Mesendoderm (in vitro differentiated cells): ENCODE results near the gene TIMP2.
"Not testable (repeated sequence)": the region's sequence is repeated elsewhere in the genome, so short reads cannot be mapped to it uniquely, and the experiment has no call there.

ENCODE experiments used
- DNase-seq: peaks from one replicate; pipeline ENCODE4 v3.0.0; 2013
- H2AK5ac ChIP-seq: 2 replicates; pipeline ENCODE4 v1.6.1; 2013; ENCODE audit warnings: low read length, inconsistent platforms
- H2BK120ac ChIP-seq: 2 replicates; pipeline ENCODE4 v1.6.1; 2013; ENCODE audit warnings: low read depth, mild to moderate bottlenecking, low read length, moderate library complexity, mixed read lengths
- H2BK15ac ChIP-seq: replicated peaks from 2 replicates; pipeline ENCODE4 v1.6.1; 2013; ENCODE audit warnings: low read depth, mild to moderate bottlenecking, moderate library complexity
- H2BK5ac ChIP-seq: 2 replicates; pipeline ENCODE4 v1.6.1; 2013; ENCODE audit warnings: low read length, inconsistent platforms
- H3K18ac ChIP-seq: 2 replicates; pipeline ENCODE4 v1.6.1; 2013; ENCODE audit warnings: mild to moderate bottlenecking, low read length, mixed read lengths
- H3K23ac ChIP-seq: one replicate; pipeline ENCODE4 v1.6.1; 2013; ENCODE audit warnings: low read length
- H3K27ac ChIP-seq: 2 replicates; pipeline ENCODE4 v1.5.1; 2013; ENCODE audit warnings: low read depth, mild to moderate bottlenecking, inconsistent platforms, low read length, moderate library complexity
- H3K27me3 ChIP-seq: 2 replicates; pipeline ENCODE4 v1.6.1; 2013; ENCODE audit warnings: low read length, control low read depth, mild to moderate bottlenecking, inconsistent platforms; ENCODE audit not compliant: insufficient read depth, poor library complexity
- H3K36me3 ChIP-seq: 2 replicates; pipeline ENCODE4 v1.6.1; 2013; ENCODE audit warnings: low read length, inconsistent platforms; ENCODE audit not compliant: control insufficient read depth, insufficient read depth
- H3K4ac ChIP-seq: one replicate; pipeline ENCODE4 v1.6.1; 2013; ENCODE audit warnings: low read depth, mild to moderate bottlenecking, low read length, moderate library complexity
- H3K4me1 ChIP-seq: 2 replicates; pipeline ENCODE4 v1.6.1; 2013; ENCODE audit warnings: low read depth, low read length, inconsistent platforms; ENCODE audit not compliant: control insufficient read depth
- H3K4me2 ChIP-seq: 2 replicates; pipeline ENCODE4 v1.6.1; 2013; ENCODE audit warnings: low read length
- H3K4me3 ChIP-seq: 2 replicates; pipeline ENCODE4 v1.5.1; 2013; ENCODE audit warnings: mild to moderate bottlenecking, low read length
- H3K56ac ChIP-seq: one replicate; pipeline ENCODE4 v1.6.1; 2013; ENCODE audit warnings: low read length
- H3K79me1 ChIP-seq: 2 replicates; pipeline ENCODE4 v1.6.1; 2013; ENCODE audit warnings: low read length, inconsistent platforms
- H3K79me2 ChIP-seq: 2 replicates; pipeline ENCODE4 v1.6.1; 2013; ENCODE audit warnings: mild to moderate bottlenecking, low read length; ENCODE audit not compliant: control insufficient read depth, insufficient read depth
- H3K9ac ChIP-seq: 2 replicates; pipeline ENCODE4 v1.6.1; 2013; ENCODE audit warnings: low read length, inconsistent platforms
- H4K5ac ChIP-seq: one replicate; pipeline ENCODE4 v1.6.1; 2013; ENCODE audit warnings: low read length
- H4K8ac ChIP-seq: one replicate; pipeline ENCODE4 v1.6.1; 2013; ENCODE audit warnings: low read depth, mild to moderate bottlenecking, control low read depth, low read length, moderate library complexity
- WGBS: extraction: QIAGEN DNeasy Blood & Tissue Kit; methylation state at CpG from one replicate; pipeline ENCODE4 v1.1.7; 2013; ENCODE audit warnings: low lambda C conversion rate, missing lambda C conversion rate; ENCODE audit not compliant: insufficient coverage; ENCODE audit errors: extremely low coverage; 5-methylcytosine and 5-hydroxymethylcytosine counted together

Gene TIMP2

DNA sequence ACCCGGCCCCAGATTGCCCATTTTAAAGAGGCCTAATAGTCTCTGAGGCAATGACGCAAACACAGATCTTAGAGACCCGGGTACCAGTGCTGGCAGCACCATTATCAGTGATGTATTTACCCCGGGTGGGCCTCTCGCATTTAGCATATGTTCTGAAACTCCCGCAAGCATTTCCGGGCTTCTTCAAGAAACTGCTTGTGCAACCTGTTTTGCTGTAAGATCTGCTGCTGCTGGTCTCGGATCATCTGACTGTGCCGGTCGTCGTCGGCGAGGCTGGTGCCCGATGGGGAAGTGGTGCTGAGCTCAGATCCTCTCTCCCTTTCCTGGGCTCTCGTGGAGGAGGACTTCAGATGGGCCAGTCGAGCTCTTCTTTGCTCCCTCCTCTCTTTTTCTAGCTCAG is 34.7 kb downstream of the TIMP2 start:
- H3K18ac ChIP-seq, result no peak overlapping the region
- H3K9ac ChIP-seq, result no peak overlapping the region
- H2BK15ac ChIP-seq, result no peak overlapping the region
- no peak overlapping the region for H3K4me3 ChIP-seq
- H4K8ac ChIP-seq, result no peak overlapping the region
- no peak overlapping the region for H3K4me2 ChIP-seq
- H3K23ac ChIP-seq, result no peak overlapping the region
- DNase-seq, result no peak
- no peak overlapping the region for H2BK120ac ChIP-seq
- no peak overlapping the region for H4K5ac ChIP-seq
- no peak overlapping the region for H2BK5ac ChIP-seq
- H3K56ac ChIP-seq, result no peak overlapping the region
- H3K79me2 ChIP-seq, result no peaks in the 10 kb centered on the region
- H3K79me1 ChIP-seq, result peaks cover 2% of the 10 kb centered on the region
- H2AK5ac ChIP-seq, result no peak overlapping the region
- H3K27ac ChIP-seq, result no peak overlapping the region
- H3K27me3 ChIP-seq, result no peaks in the 10 kb centered on the region
- no peaks in the 10 kb centered on the region for H3K4me1 ChIP-seq
- H3K4ac ChIP-seq, result no peak overlapping the region
- no CpG with 5 or more reads among the region's 16 CpGs for WGBS
- H3K36me3 ChIP-seq, result no peaks in the 10 kb centered on the region

DNA sequence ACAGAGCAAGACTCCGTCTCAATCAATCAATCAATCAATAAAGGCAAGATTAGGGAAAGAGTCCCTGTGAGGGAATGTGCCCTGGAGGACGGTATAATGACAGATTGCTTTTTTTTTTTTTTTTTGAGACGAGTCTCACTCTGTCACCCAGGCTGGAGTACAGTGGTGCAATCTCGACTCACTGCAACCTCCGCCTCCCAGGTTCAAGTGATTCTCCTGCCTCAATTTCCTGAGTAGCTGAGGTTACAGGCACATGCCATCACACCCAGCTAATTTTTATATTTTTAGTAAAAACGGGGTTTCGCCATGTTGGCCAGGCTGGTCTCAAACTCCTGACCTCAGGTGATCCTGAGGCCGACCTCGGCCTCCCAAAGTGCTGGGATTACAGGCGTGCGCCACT is 35.1 kb downstream of the TIMP2 start:
- not testable (repeated sequence) for H4K5ac ChIP-seq, H3K79me2 ChIP-seq, H3K23ac ChIP-seq, H3K56ac ChIP-seq, H3K4me1 ChIP-seq, H2BK15ac ChIP-seq, H3K9ac ChIP-seq, DNase-seq, H2BK120ac ChIP-seq, H4K8ac ChIP-seq, H2BK5ac ChIP-seq, H3K4ac ChIP-seq, H3K18ac ChIP-seq, H3K4me3 ChIP-seq, H3K79me1 ChIP-seq, H2AK5ac ChIP-seq, H3K4me2 ChIP-seq, H3K36me3 ChIP-seq, H3K27me3 ChIP-seq, H3K27ac ChIP-seq
- no CpG with 5 or more reads among the region's 11 CpGs for WGBS

DNA sequence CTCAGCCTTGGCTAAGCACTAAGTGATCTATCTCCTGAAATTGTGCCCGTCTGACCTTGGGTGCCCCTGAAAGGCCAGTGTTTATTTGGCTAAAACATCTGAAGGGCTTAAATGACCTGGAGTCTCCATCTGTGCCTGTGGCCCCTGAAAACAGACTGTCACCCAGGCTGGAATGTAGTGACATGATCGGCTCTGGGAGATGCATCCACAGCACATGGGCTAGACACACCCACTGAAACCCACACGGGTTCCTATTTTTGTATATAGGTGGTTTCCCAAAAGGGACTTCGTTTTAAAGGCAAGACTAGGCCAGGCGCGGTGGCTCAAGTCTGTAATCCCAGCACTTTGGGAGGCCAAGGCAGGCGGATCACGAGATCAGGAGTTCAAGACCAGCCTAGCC is 35.7 kb downstream of the TIMP2 start:
- H3K79me2 ChIP-seq, result no peaks in the 10 kb centered on the region
- no peak overlapping the region for H2AK5ac ChIP-seq
- no peaks in the 10 kb centered on the region for H3K36me3 ChIP-seq
- H2BK15ac ChIP-seq, result no peak overlapping the region
- H3K18ac ChIP-seq, result no peak overlapping the region
- WGBS, result no CpG with 5 or more reads among the region's 8 CpGs
- H3K27me3 ChIP-seq, result no peaks in the 10 kb centered on the region
- no peak overlapping the region for H3K23ac ChIP-seq
- peaks cover 2% of the 10 kb centered on the region for H3K79me1 ChIP-seq
- no peak for DNase-seq
- no peak overlapping the region for H2BK120ac ChIP-seq
- no peak overlapping the region for H4K5ac ChIP-seq
- H3K9ac ChIP-seq, result no peak overlapping the region
- H3K4me1 ChIP-seq, result no peaks in the 10 kb centered on the region
- no peak overlapping the region for H3K4ac ChIP-seq
- H2BK5ac ChIP-seq, result no peak overlapping the region
- H3K27ac ChIP-seq, result no peak overlapping the region
- no peak overlapping the region for H3K4me3 ChIP-seq
- no peak overlapping the region for H3K56ac ChIP-seq
- no peak overlapping the region for H3K4me2 ChIP-seq
- no peak overlapping the region for H4K8ac ChIP-seq

DNA sequence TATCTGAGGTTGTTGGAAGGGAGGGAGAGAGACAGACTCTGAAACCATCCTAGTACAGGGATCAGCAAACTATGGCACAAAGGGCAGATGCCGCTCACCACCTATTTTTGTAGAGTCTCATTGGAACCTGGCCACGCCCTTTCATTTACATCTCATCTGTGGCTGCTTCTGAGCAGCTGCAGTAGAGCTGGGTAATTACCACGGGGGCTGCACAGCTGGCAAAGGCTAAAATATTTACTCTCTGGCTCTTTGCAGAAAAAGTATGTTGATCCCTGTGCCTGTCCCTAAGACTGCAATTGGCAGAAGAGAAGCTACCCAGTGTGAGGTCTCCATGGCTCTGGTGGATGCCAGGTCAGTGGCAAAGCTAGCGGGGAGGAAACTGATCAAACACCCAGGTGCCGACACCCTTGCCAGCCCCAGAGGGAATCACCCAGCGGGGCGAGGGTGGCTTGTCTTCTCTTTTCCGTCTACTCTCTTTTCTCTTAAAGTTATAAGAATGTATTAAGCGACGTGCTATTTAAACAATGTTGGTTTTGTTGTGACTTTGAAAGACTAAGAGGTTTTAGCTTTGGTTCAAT is 36.2 kb downstream of the TIMP2 start:
- DNase-seq, result no peak
- Histone ChIP-seq H2BK15ac (no peak overlapping the region), H3K18ac (no peak overlapping the region), H2AK5ac (no peak overlapping the region), H3K4ac (no peak overlapping the region), H3K4me3 (no peak overlapping the region), H3K79me1 (peaks cover 2% of the 10 kb centered on the region), H3K4me1 (no peaks in the 10 kb centered on the region), H3K9ac (no peak overlapping the region), H3K79me2 (no peaks in the 10 kb centered on the region), H2BK5ac (no peak overlapping the region), H2BK120ac (no peak overlapping the region), H4K5ac (no peak overlapping the region), H3K4me2 (no peak overlapping the region), H3K56ac (no peak overlapping the region), H3K27ac (no peak overlapping the region), H3K36me3 (no peaks in the 10 kb centered on the region), H3K23ac (no peak overlapping the region), H3K27me3 (no peaks in the 10 kb centered on the region), H4K8ac (no peak overlapping the region)
- no CpG with 5 or more reads among the region's 10 CpGs for WGBS

DNA sequence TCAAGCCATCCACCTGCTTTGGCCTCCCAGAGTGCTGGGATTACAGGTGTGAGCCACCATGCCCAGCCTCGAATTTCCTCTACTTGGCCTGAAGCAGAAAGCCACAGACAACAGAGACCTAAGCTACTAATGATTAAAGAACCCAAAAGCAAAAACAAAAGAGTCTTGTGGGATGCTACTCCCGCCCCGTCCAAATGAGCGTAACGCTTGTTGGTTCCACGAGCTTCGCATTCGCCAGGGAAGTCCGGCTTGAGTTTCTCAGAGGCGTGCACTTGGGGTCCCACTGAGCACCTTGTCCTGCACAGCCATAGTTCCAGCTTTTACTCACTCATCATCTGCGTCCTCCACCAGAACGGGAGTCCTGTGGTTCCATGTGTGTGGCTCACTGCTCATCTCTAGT is 38.2 kb downstream of the TIMP2 start:
- Histone ChIP-seq H3K9ac (no peak overlapping the region), H3K36me3 (no peaks in the 10 kb centered on the region), H3K4me2 (no peak overlapping the region), H2BK120ac (no peak overlapping the region), H3K4me1 (no peaks in the 10 kb centered on the region), H3K56ac (no peak overlapping the region), H3K23ac (no peak overlapping the region), H3K4ac (no peak overlapping the region), H3K79me2 (no peaks in the 10 kb centered on the region), H4K8ac (no peak overlapping the region), H2BK5ac (no peak overlapping the region), H2AK5ac (no peak overlapping the region), H3K27me3 (no peaks in the 10 kb centered on the region), H3K79me1 (no peaks in the 10 kb centered on the region), H3K27ac (no peak overlapping the region), H4K5ac (no peak overlapping the region), H3K4me3 (no peak overlapping the region), H3K18ac (no peak overlapping the region), H2BK15ac (no peak overlapping the region)
- no peak for DNase-seq
- no CpG with 5 or more reads among the region's 12 CpGs for WGBS

DNA sequence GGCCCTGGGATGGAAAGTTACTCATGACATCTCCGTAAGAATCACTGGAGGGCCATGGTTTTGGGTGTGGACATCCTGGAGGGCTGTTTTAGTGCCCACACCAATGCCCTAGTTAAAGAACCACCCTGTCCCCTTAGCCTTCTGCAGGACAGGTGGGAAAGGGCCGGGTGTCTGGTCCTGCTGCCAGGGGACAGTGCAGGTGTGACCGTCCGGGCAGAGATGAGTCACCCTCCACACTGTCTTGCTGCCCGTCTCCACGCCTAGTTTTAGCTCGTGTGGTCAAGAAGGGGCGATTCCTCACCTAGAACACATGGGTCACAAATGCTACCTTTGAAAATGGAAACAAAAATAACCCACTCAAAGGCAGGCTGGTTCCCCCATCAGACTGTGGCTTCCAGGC is 39.2 kb downstream of the TIMP2 start:
- DNase-seq, result no peak
- WGBS, result no CpG with 5 or more reads among the region's 8 CpGs

More for the DNA sequence above, 39.2 kb downstream of the TIMP2 start:
- Histone ChIP-seq H3K4me2 (no peak overlapping the region), H3K27me3 (no peaks in the 10 kb centered on the region), H3K79me2 (no peaks in the 10 kb centered on the region), H3K4ac (no peak overlapping the region), H3K23ac (no peak overlapping the region), H3K56ac (no peak overlapping the region), H3K18ac (no peak overlapping the region), H4K5ac (no peak overlapping the region), H4K8ac (no peak overlapping the region), H3K36me3 (no peaks in the 10 kb centered on the region), H2BK15ac (no peak overlapping the region), H2BK5ac (no peak overlapping the region), H3K79me1 (no peaks in the 10 kb centered on the region), H3K4me1 (no peaks in the 10 kb centered on the region), H2BK120ac (no peak overlapping the region), H3K27ac (no peak overlapping the region), H3K4me3 (no peak overlapping the region), H2AK5ac (no peak overlapping the region), H3K9ac (no peak overlapping the region)
